Adrenal gland (tissue), 12 donors: ENCODE data around the gene EXO1. TPM values are rescaled to one million over a fixed set of nuclear protein-coding genes. Genes with fewer than 3 reads are reported as not detected.

ENCODE experiments used
- DNase-seq, 7 donors: peaks; one replicate each; pipeline ENCODE4 v3.0.0-alpha.2; 2019 to 2020
- H3K27ac ChIP-seq, 5 donors: fragments of 200-600 bp; sonication (generic) in 4 of 5; 1 replicate in 3 of 5; 2 replicates in 2 of 5; pipeline versions ENCODE4 v1.5.1 to v1.8.0; 2016 to 2020; ENCODE audit warnings: mild to moderate bottlenecking in 1 of 5
- H3K27me3 ChIP-seq: fragments of 200-600 bp; 2 replicates; pipeline ENCODE4 v1.8.0; 2021
- H3K36me3 ChIP-seq, 2 donors: fragments of 200-600 bp; replicated peaks in 1 of 2; 1 replicate in 1 of 2; 2 replicates in 1 of 2; pipeline versions ENCODE4 v1.5.1 to v1.8.0; 2018 to 2022
- H3K4me1 ChIP-seq, 2 donors: fragments of 200-600 bp; replicated peaks in 1 of 2; 1 replicate in 1 of 2; 2 replicates in 1 of 2; pipeline versions ENCODE4 v1.5.1 to v1.8.0; 2018 to 2021
- H3K4me3 ChIP-seq, 4 donors: fragments of 200-600 bp; sonication (generic) in 3 of 4; one replicate each; pipeline ENCODE4 v1.5.1; 2016 to 2018
- H3K9me3 ChIP-seq, 3 donors: fragments of 200-600 bp; sonication (generic) in 1 of 3; replicated peaks in 1 of 3; 1 replicate in 2 of 3; 2 replicates in 1 of 3; pipeline versions ENCODE4 v1.5.1 to v1.8.0; 2016 to 2021
- CTCF ChIP-seq, 6 experiments: fragments of 450-650 bp in 4 of 6; fragments of 200-600 bp in 2 of 6; sonication (generic) in 1 of 6; IDR thresholded peaks; 1 replicate in 5 of 6; 2 replicates in 1 of 6; pipeline versions ENCODE4 v1.5.1 to v1.8.0; 2016 to 2021; ENCODE audit warnings: antibody characterized with exemption in 6 of 6, mild to moderate bottlenecking in 2 of 6, moderate library complexity in 1 of 6
- POLR2A ChIP-seq, 2 donors: fragments of 450-650 bp; IDR thresholded peaks; one replicate each; pipeline ENCODE4 v1.6.1; 2017; ENCODE audit warnings: antibody characterized with exemption in 2 of 2, mild to moderate bottlenecking in 2 of 2, moderate library complexity in 1 of 2
- WGBS, 4 donors: extraction: QIAGEN DNeasy Blood & Tissue Kit in 2 of 4; methylation state at CpG; one replicate each; pipeline versions ENCODE4 v1.1.5 to v1.1.7; 2013 to 2017; 5-methylcytosine and 5-hydroxymethylcytosine counted together
- intact Hi-C, 2 donors: fragments of 100-400 bp; cut with DNase I; formaldehyde crosslinking; loops; one replicate each; pipeline versions ENCODE4 v1.14.1 to v1.15.0; 2022 to 2023
- polyA plus RNA-seq, 3 donors: library from polyadenylated mRNA; stranded (reverse); fragments of 200-250 nt in 2 of 3; fragments of 350-450 nt in 1 of 3; fragmentation: Illumina TruSeq in 1 of 3; extraction: RNeasy Lipid Tissue Mini Kit (QIAGEN cat#74804) in 1 of 3; gene quantifications; one replicate each; pipeline ENCODE4 v1.2.3, GENCODE V29; 2013 to 2014
- total RNA-seq, 9 donors: library from RNA; depleted of rRNA in 4 of 9; stranded (reverse); fragments of >200 nt in 4 of 9; fragments of 120-200 nt in 1 of 9; fragmentation: NEBNext Ultra II Directional in 1 of 9; extraction: Animal tissue kit (Norgen Biotek cat#: 25700) in 1 of 9; gene quantifications; one replicate each; pipeline versions ENCODE4 v1.1.0 to v1.2.4, GENCODE V29; 2013 to 2023
- donor health status: healthy with polysubstance abuse.
- donor health status: Bipolar disorder and iron deficiency.
- donor health status: DM: yes; HTN: yes; CAD: no.
- donor health status: DM: no; HTN: no; CAD: no.
- donor health status: DM: no; HTN: no; CAD: no.
- donor health status: DM: yes; HTN: yes; CAD: no.

The EXO1 gene
- total and polyA plus RNA-seq, 12 donors, result 0.13 to 9.0 (median 0.88) TPM; not detected in 2

DNA sequence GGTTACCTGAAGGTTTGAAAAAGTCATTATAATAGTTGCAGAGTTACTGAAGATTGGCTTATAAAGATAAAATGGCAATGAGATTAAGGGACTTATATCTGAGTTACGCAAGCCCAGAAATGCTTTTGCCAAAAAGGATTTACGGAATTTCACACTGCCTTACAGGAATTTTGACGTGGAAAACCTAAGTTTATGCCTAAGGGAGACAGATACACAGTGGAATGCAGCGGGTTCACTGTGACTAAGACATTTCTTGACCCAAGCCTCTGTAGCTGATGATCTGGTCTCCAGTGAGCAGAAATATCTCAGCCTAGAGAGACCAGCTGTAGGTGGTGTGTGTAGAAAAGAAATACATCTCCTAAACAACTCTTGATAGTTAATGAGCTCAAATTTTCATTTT, 10.1 kb upstream of the EXO1 start:
- WGBS, 4 donors, result 77 to 92% (median 86%) methylated on average over 4 of the region's 4 CpGs
- H3K4me3 ChIP-seq, result no peak overlapping the region
- intact Hi-C loops, result loop anchor here (5.0 to 10.0 kb wide), 2 partner anchors 226 to 303 kb away; partner anchors contain the start of gene KMO (in 2 of the 2)

DNA sequence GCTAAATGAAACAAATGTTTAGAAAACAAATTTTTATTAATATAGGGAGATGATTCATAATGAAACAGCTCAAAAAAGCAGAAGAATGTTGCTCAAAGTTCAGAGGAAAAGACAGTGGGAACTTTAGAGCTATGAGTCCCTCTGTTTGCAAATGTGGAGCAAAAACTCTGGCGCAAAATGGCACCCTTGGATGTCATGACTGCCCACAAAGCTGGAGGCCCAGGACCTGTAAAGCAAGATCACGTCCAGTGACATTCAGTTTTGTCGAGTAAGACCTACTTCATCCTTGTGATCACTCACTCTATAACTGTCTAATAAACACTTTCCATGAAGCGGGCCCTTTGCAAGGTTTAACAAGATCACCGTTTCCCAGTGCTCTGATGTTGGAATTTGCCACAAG, 9.1 kb upstream of the EXO1 start:
- Histone ChIP-seq H3K4me3 (no peak overlapping the region), H3K36me3 (no peaks in the 10 kb centered on the region), H3K27me3 (no peaks in the 10 kb centered on the region), H3K4me1 (no peaks in the 10 kb centered on the region), H3K9me3 (no peaks in the 10 kb centered on the region), H3K27ac (no peak overlapping the region)
- no peak for TF ChIP-seq CTCF (IDR thresholded peaks at IDR 0.05)
- no peak for TF ChIP-seq POLR2A (IDR thresholded peaks at IDR 0.05)
- 88 to 96% (median 94%) methylated on average over 5 of the region's 5 CpGs for WGBS, 4 donors
- intact Hi-C loops, result loop anchor here (5.0 to 10.0 kb wide), 2 partner anchors 227 to 304 kb away; partner anchors contain the start of gene KMO (in 2 of the 2)
- DNase-seq, result no peak

More for the DNA sequence above, 10.1 kb upstream of the EXO1 start:
- H3K9me3 ChIP-seq, result no peaks in the 10 kb centered on the region
- DNase-seq, result no peak
- H3K27ac ChIP-seq, result no peak overlapping the region
- no peaks in the 10 kb centered on the region for H3K4me1 ChIP-seq
- TF ChIP-seq POLR2A (IDR thresholded peaks at IDR 0.05), result no peak
- TF ChIP-seq CTCF (IDR thresholded peaks at IDR 0.05), result no peak
- H3K27me3 ChIP-seq, result no peaks in the 10 kb centered on the region
- H3K36me3 ChIP-seq, result no peaks in the 10 kb centered on the region

DNA sequence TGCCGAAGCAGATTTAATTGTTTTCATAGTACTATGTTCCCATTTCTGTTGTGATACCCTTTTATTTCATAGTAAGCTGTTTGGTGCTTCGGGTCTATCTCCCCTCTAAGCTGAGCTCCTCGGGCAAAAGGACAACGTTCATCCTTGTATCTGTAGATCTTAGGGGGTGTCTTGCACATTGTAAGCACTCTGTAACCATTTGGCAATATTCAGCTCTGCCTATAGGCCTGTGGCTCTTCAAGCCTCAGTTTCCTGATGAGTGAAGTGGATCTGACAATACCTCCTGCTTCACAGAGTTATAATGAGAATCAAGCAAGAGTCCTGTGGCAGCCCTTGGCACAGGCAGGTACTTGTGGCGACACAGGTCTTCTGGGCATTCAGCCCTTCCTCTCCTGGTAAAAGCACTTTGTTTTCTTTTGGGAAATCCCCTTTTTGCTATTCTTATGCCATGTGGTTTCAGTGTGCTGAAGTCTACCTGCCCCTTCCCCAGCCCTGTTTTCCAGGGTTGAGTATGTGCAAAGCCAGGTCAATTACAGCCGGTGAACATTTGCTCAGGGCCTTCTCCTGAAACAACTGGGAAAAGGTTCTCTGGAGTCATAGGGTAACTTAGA, 8.5 kb upstream of the EXO1 start:
- H3K4me3 ChIP-seq, result no peak overlapping the region
- H3K4me1 ChIP-seq, result no peaks in the 10 kb centered on the region
- H3K9me3 ChIP-seq, result no peaks in the 10 kb centered on the region
- no peaks in the 10 kb centered on the region for H3K27me3 ChIP-seq
- intact Hi-C loops, result loop anchor here (5.0 to 10.0 kb wide), 2 partner anchors 227 to 305 kb away; partner anchors contain the start of gene KMO (in 2 of the 2)
- no peak overlapping the region for H3K27ac ChIP-seq
- 87 to 96% (median 91%) methylated on average over 6 of the region's 6 CpGs for WGBS, 4 donors
- TF ChIP-seq POLR2A (IDR thresholded peaks at IDR 0.05), result no peak
- no peak for TF ChIP-seq CTCF (IDR thresholded peaks at IDR 0.05)
- no peaks in the 10 kb centered on the region for H3K36me3 ChIP-seq
- no peak for DNase-seq

DNA sequence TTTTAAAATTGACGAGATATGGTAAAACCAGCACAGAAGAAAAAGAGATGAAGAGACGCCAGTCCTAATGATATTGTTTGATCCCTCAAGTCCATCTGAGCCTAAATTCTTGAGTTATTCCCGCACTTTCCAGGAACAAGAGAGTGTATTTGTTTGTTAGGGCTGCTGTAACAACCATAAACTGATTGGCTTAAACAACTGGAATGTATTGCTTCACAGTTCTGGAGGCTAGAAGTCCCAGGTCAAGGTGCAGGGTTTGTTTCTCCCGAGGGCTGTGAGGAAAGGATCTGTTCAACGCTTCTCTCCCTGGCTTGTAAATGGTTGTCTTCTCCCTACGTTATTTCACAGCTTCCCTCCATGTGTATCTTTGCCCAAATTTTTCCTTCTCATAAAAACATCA, 7.8 kb upstream of the EXO1 start:
- intact Hi-C loops, result no loop called here
- no peak overlapping the region for H3K4me3 ChIP-seq
- no peaks in the 10 kb centered on the region for H3K27me3 ChIP-seq
- H3K9me3 ChIP-seq, result no peaks in the 10 kb centered on the region
- 88 to 91% (median 89%) methylated on average over 6 of the region's 6 CpGs for WGBS, 4 donors
- no peaks in the 10 kb centered on the region for H3K4me1 ChIP-seq
- DNase-seq, result no peak
- H3K27ac ChIP-seq, result no peak overlapping the region
- no peak for TF ChIP-seq CTCF (IDR thresholded peaks at IDR 0.05)
- no peak for TF ChIP-seq POLR2A (IDR thresholded peaks at IDR 0.05)
- no peaks in the 10 kb centered on the region for H3K36me3 ChIP-seq
